Liver (tissue), 9 donors: Measurements from ENCODE around the gene TMEM269. TPM values are rescaled to one million over a fixed set of nuclear protein-coding genes. Genes with fewer than 3 reads are reported as not detected.

ENCODE experiments used
- DNase-seq: peaks from one replicate; pipeline ENCODE4 v3.0.0-alpha.2; 2017; ENCODE audit warnings: low spot score
- H3K27ac ChIP-seq, 2 donors: one replicate each; pipeline ENCODE4 v1.7.0; 2013; ENCODE audit warnings: inconsistent platforms in 2 of 2, low read length in 2 of 2, control low read depth in 1 of 2, low read depth in 1 of 2, mild to moderate bottlenecking in 1 of 2
- H3K27me3 ChIP-seq, 4 donors: one replicate each; pipeline versions ENCODE4 v1.6.1 to v1.7.0; 2013; ENCODE audit warnings: low read length in 3 of 4, inconsistent platforms in 1 of 4, mild to moderate bottlenecking in 1 of 4, moderate library complexity in 1 of 4; ENCODE audit not compliant: control insufficient read depth in 4 of 4, insufficient read depth in 4 of 4
- H3K36me3 ChIP-seq, 4 donors: one replicate each; pipeline versions ENCODE4 v1.6.1 to v1.7.0; 2013; ENCODE audit warnings: low read length in 3 of 4, mild to moderate bottlenecking in 3 of 4, low read depth in 1 of 4, moderate library complexity in 1 of 4; ENCODE audit not compliant: control insufficient read depth in 4 of 4, insufficient read depth in 3 of 4
- H3K4me1 ChIP-seq, 4 donors: one replicate each; pipeline versions ENCODE4 v1.6.1 to v1.7.0; 2013; ENCODE audit warnings: low read length in 3 of 4, mild to moderate bottlenecking in 3 of 4, moderate library complexity in 1 of 4; ENCODE audit not compliant: control insufficient read depth in 4 of 4, insufficient read depth in 4 of 4
- H3K4me3 ChIP-seq, 3 donors: one replicate each; pipeline versions ENCODE4 v1.6.1 to v1.7.0; 2013; ENCODE audit warnings: low read length in 3 of 3, control low read depth in 1 of 3, low read depth in 1 of 3, mild to moderate bottlenecking in 1 of 3
- H3K9ac ChIP-seq, 2 donors: one replicate each; pipeline ENCODE4 v1.7.0; 2013; ENCODE audit warnings: low read length in 2 of 2, mild to moderate bottlenecking in 2 of 2, moderate library complexity in 2 of 2, control low read depth in 1 of 2, low read depth in 1 of 2
- H3K9me3 ChIP-seq, 4 donors: one replicate each; pipeline versions ENCODE4 v1.6.1 to v1.7.0; 2013; ENCODE audit warnings: low read length in 3 of 4; ENCODE audit not compliant: control insufficient read depth in 4 of 4
- ATF3 ChIP-seq: IDR thresholded peaks from 2 replicates; pipeline ENCODE4 v1.6.1; 2016; ENCODE audit warnings: antibody characterized with exemption
- EGR1 ChIP-seq, 2 donors: IDR thresholded peaks; 2 replicates each; pipeline ENCODE4 v1.6.1; 2016 to 2018; ENCODE audit warnings: antibody characterized with exemption in 2 of 2, low read depth in 2 of 2
- FOXA1 ChIP-seq: IDR thresholded peaks from 2 replicates; pipeline ENCODE4 v1.6.1; 2016; ENCODE audit warnings: antibody characterized with exemption
- FOXA2 ChIP-seq: IDR thresholded peaks from 2 replicates; pipeline ENCODE4 v1.6.1; 2016; ENCODE audit warnings: antibody characterized with exemption
- GABPA ChIP-seq, 2 donors: IDR thresholded peaks in 1 of 2; conservative IDR thresholded peaks in 1 of 2; 2 replicates each; pipeline ENCODE4 v1.6.1; 2016; ENCODE audit warnings: antibody characterized with exemption in 2 of 2, mild to moderate bottlenecking in 1 of 2, moderate library complexity in 1 of 2
- HNF4A ChIP-seq, 2 donors: conservative IDR thresholded peaks; 2 replicates each; pipeline ENCODE4 v1.6.1; 2016; ENCODE audit warnings: antibody characterized with exemption in 2 of 2, mild to moderate bottlenecking in 2 of 2
- HNF4G ChIP-seq: IDR thresholded peaks from 2 replicates; pipeline ENCODE4 v1.6.1; 2016; ENCODE audit warnings: antibody characterized with exemption
- JUND ChIP-seq, 2 donors: IDR thresholded peaks; 2 replicates each; pipeline ENCODE4 v1.6.1; 2016; ENCODE audit warnings: antibody characterized with exemption in 2 of 2
- MAX ChIP-seq: IDR thresholded peaks from 2 replicates; pipeline ENCODE4 v1.6.1; 2016; ENCODE audit warnings: antibody characterized with exemption
- NR2F2 ChIP-seq: IDR thresholded peaks from 2 replicates; pipeline ENCODE4 v1.6.1; 2016; ENCODE audit warnings: antibody characterized with exemption
- RAD21 ChIP-seq, 2 donors: IDR thresholded peaks; 2 replicates each; pipeline ENCODE4 v1.6.1; 2016; ENCODE audit warnings: antibody characterized with exemption in 2 of 2, mild to moderate bottlenecking in 2 of 2
- REST ChIP-seq: IDR thresholded peaks from 2 replicates; pipeline ENCODE4 v1.6.1; 2016; ENCODE audit warnings: antibody characterized with exemption, mild to moderate bottlenecking
- RXRA ChIP-seq, 2 donors: IDR thresholded peaks; 2 replicates each; pipeline ENCODE4 v1.6.1; 2017 to 2018; ENCODE audit warnings: antibody characterized with exemption in 2 of 2, mild to moderate bottlenecking in 1 of 2
- SP1 ChIP-seq: IDR thresholded peaks from 2 replicates; pipeline ENCODE4 v1.6.1; 2018; ENCODE audit warnings: antibody characterized with exemption, mild to moderate bottlenecking
- TAF1 ChIP-seq: conservative IDR thresholded peaks from 2 replicates; pipeline ENCODE4 v1.6.1; 2016; ENCODE audit warnings: antibody characterized with exemption, mild to moderate bottlenecking
- YY1 ChIP-seq: IDR thresholded peaks from 2 replicates; pipeline ENCODE4 v1.6.1; 2016; ENCODE audit warnings: antibody characterized with exemption, mild to moderate bottlenecking
- WGBS: extraction: QIAGEN DNeasy Blood & Tissue Kit; methylation state at CpG from one replicate; pipeline ENCODE4 v1.1.7; 2013; 5-methylcytosine and 5-hydroxymethylcytosine counted together
- polyA plus RNA-seq, 2 donors: library from polyadenylated mRNA; stranded (reverse) in 1 of 2; unstranded in 1 of 2; fragments of 200-250 nt in 1 of 2; fragments of >200 nt in 1 of 2; fragmentation: Nextera tagmentation in 1 of 2; extraction: Ambion mirVana in 1 of 2; gene quantifications; one replicate each; pipeline versions ENCODE4 v1.2.1 to v1.2.3, GENCODE V29; 2013 to 2015
- total RNA-seq, 2 donors: library from RNA; depleted of rRNA; stranded (reverse); fragments of >200 nt; gene quantifications; one replicate each; pipeline ENCODE4 v1.2.3, GENCODE V29; 2014
- TF ChIP-seq, protein P1 (sequence below): IDR thresholded peaks from 2 replicates; pipeline ENCODE4 v1.6.1; 2016; ENCODE audit warnings: antibody characterized with exemption
- donor health status: healthy.
- donor health status: healthy.
- donor health status: healthy.
- donor health status: healthy.
- donor health status: healthy.

Gene TMEM269
- total and polyA plus RNA-seq, 4 donors = 0.05 to 0.08 TPM; not detected in 2

GRCh38 chr1:42742617-42743316 is 42.0 kb upstream of the TMEM269 start:
- Histone ChIP-seq H3K27ac (no peak overlapping the region), H3K36me3 (peaks cover 1 to 19% (median 9%) of the 10 kb centered on the region in 4 donors), H3K9ac (no peak overlapping the region), H3K4me3 (no peak overlapping the region), H3K9me3 (no peaks in the 10 kb centered on the region), H3K27me3 (no peaks in the 10 kb centered on the region), H3K4me1 (peaks cover 2 to 7% (median 5%) of the 10 kb centered on the region in 4 donors)
- 94% methylated on average over 9 of the region's 9 CpGs for WGBS
- TF ChIP-seq TAF1 = no peak
- TF ChIP-seq RAD21 (IDR thresholded peaks at IDR 0.05) = no peak
- TF ChIP-seq ATF3 = no peak
- TF ChIP-seq, protein P1, sequence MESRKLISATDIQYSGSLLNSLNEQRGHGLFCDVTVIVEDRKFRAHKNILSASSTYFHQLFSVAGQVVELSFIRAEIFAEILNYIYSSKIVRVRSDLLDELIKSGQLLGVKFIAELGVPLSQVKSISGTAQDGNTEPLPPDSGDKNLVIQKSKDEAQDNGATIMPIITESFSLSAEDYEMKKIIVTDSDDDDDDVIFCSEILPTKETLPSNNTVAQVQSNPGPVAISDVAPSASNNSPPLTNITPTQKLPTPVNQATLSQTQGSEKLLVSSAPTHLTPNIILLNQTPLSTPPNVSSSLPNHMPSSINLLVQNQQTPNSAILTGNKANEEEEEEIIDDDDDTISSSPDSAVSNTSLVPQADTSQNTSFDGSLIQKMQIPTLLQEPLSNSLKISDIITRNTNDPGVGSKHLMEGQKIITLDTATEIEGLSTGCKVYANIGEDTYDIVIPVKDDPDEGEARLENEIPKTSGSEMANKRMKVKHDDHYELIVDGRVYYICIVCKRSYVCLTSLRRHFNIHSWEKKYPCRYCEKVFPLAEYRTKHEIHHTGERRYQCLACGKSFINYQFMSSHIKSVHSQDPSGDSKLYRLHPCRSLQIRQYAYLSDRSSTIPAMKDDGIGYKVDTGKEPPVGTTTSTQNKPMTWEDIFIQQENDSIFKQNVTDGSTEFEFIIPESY = no peak
- TF ChIP-seq MAX = no peak
- no peak for TF ChIP-seq HNF4A (conservative IDR thresholded peaks at IDR 0.05)
- TF ChIP-seq YY1 = no peak
- TF ChIP-seq SP1 = no peak
- no peak for TF ChIP-seq JUND (IDR thresholded peaks at IDR 0.05)
- TF ChIP-seq REST = no peak
- TF ChIP-seq FOXA2 = no peak
- no peak for TF ChIP-seq RXRA (IDR thresholded peaks at IDR 0.05)
- no peak for TF ChIP-seq EGR1 (IDR thresholded peaks at IDR 0.05; ENCODE audit: low read depth in 2 of 2)
- no peak for TF ChIP-seq FOXA1
- no peak for TF ChIP-seq HNF4G
- no peak for TF ChIP-seq GABPA (IDR thresholded peaks at IDR 0.05 in 1 of 2, conservative IDR thresholded peaks at IDR 0.05 in 1 of 2)
- DNase-seq = no peak

DNA sequence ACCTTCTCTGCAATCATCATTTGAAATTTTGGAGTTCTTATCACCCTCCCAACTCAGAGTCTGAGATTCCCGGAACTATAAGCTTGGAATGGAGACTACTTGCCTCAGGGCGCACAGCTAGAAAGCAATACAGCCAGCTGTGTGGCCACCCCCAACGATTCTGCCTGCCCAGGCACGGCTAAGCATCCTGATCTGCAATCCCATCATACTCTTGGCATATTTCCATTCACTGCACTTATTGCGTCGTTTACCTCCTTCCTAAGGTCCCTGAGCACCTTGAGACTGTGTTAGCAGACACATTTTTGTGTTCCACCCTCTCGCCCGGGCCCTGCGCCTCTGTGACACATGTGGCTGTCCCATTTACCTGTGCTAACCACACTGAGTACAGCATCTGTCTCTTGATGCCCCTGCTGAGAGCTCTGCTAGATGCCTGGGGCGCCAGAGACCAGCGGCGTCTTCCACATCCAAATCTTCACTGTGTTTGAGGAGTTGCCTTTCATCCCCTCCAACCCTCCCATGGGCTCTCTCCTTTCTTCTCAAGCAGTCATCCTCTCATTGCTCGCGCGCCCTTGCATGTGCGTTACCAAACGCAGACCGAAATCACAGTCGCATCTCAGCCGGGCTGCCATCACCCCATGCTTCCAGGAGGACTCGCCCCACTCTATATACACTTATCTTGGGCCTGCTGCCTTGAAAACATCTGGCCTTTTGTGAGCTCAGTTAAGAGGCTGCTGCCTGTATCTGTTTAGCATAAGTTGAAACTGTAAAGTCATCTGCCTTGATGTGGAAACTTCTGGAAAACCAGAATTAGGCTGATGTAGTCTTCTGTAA is 41.3 kb upstream of the TMEM269 start:
- TF ChIP-seq RAD21 (IDR thresholded peaks at IDR 0.05) (no peak), FOXA2 (no peak), NR2F2 (no peak), HNF4G (no peak)
- peaks cover 1 to 26% (median 10%) of the 10 kb centered on the region in 4 donors for H3K36me3 ChIP-seq
- no peak overlapping the region for H3K9ac ChIP-seq
- no peak overlapping the region for H3K27ac ChIP-seq
- H3K9me3 ChIP-seq = no peaks in the 10 kb centered on the region
- WGBS = 85% methylated on average over 21 of the region's 21 CpGs
- no peaks in the 10 kb centered on the region for H3K27me3 ChIP-seq
- H3K4me1 ChIP-seq = peaks cover 2 to 7% (median 5%) of the 10 kb centered on the region in 4 donors
- no peak overlapping the region for H3K4me3 ChIP-seq
- no peak for DNase-seq
